ENCODE data around the gene ANKRD13D. TPM values are rescaled to one million over a fixed set of nuclear protein-coding genes. Genes with fewer than 3 reads are reported as not detected.

ANKRD13D gene
- polyA plus RNA-seq, 1 of the 3 experiments (the other 2 are of a cell fraction), result 50.2 TPM

DNA sequence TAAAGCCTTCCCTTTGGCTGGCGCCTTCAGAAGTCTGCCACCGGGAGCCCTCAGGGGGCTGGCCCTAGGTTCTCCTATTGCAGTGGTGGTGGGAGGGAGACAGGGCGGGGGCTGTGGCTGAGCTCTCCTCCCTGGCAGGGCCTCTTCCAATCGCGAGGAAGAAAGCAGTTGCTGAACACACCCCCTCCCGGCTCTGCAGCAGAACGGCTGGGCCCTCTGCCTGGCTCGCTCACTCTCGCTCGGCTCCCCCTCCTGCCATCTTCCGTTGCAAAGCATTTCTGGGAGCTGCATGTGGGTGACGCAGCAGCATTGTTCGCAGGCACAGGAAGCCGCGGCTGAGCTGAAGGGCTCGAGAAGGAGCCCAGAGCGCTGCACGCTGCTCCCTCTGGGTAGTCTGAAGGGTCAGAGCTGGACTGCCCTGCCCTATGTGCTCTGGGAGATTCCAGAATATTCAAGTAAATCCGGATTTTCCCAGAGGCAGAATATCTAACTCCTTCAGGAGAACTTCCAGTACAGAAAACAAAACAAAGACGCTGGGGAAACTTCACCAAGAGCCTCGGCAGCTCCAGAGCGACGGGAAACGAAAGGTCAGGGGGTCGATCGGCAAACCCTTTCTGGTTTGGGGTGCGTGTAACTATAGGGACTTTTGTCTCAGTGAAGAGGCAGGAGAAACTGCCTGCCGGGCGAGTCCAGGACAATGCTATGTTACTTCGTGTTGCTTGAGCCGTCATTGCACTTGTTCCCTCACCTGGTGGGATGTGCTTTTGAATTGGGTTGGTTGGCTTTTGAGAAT is 49.1 kb upstream of the ANKRD13D start:
- Histone ChIP-seq H3K79me2 (ENCODE audit: insufficient read depth) (peaks cover 55% of the 10 kb centered on the region), H3K27ac (ENCODE audit: low read depth in 2 of 2, low read length in 1 of 2) (peak overlapping the region; percentile 89 to 96), H3K36me3 (replicated peaks in 1 of 2; ENCODE audit: control insufficient read depth in 1 of 2, insufficient read depth in 2 of 2, low read length in 1 of 2) (peaks cover 10 to 18% of the 10 kb centered on the region in 2 experiments), H3K9ac (peak overlapping the region; percentile 94), H3K27me3 (ENCODE audit: insufficient read depth) (no peaks in the 10 kb centered on the region), H3K4me2 (peak overlapping the region; percentile 99), H4K20me1 (ENCODE audit: insufficient read depth) (peaks cover 25% of the 10 kb centered on the region), H3K9me2 (no peaks in the 10 kb centered on the region), H3K4me1 (ENCODE audit: control insufficient read depth in 1 of 2, insufficient read depth in 2 of 2, low read depth in 1 of 2, low read length in 1 of 2) (peaks cover 7 to 24% of the 10 kb centered on the region in 2 experiments; a peak in 3 of 4 replicates), H3K9me3 (no peaks in the 10 kb centered on the region), H2AFZ (ENCODE audit: low read depth) (0 out of 2 replicates have a peak overlapping the region, but pooled peaks have one; percentile 25), H3K4me3 (ENCODE audit: low read depth in 2 of 2, low read length in 1 of 2) (peak overlapping the region; percentile 70 to 89), H3F3A (replicated peaks; ENCODE audit: insufficient read depth) (peaks cover 29% of the 10 kb centered on the region)
- peak; percentile 91 for DNase-seq
- ChIA-PET POLR2A (interaction anchor here (0.8 to 1.8 kb wide), 7 partner anchors 10 to 162 kb away, joined by 3 to 5 read pairs (median 4); partner anchors contain the start of gene PPP1CA), CTCF (interaction anchor here (0.8 to 2.5 kb wide), 8 partner anchors 12 to 159 kb away, joined by 3 to 18 read pairs (median 4); partner anchors contain the start of gene ANKRD13D)
- WGBS (ENCODE audit: low lambda C conversion rate), result 1% methylated on average over 30 of the region's 31 CpGs
- TF ChIP-seq CTCF (IDR thresholded peaks at IDR 0.05) (no peak), MEF2A (IDR thresholded peaks at IDR 0.05; ENCODE audit: borderline replicate concordance, low read depth) (no peak), PBX3 (IDR thresholded peaks at IDR 0.05) (0 out of 2 replicates have a peak, but pooled peaks have one; percentile 9), SIN3A (IDR thresholded peaks at IDR 0.05; ENCODE audit: borderline replicate concordance, low read depth, low read length) (peak; percentile 99), RAD21 (IDR thresholded peaks at IDR 0.05; ENCODE audit: low read length) (peak; percentile 4; the same call in 1 of the 2 replicates), TEAD4 (IDR thresholded peaks at IDR 0.05; ENCODE audit: borderline replicate concordance, insufficient read depth) (no peak), MAX (IDR thresholded peaks at IDR 0.05; ENCODE audit: low read depth) (peak; percentile 98), GATA2 (CRISPR knock-in tag; IDR thresholded peaks at IDR 0.05) (no peak), GABPA (IDR thresholded peaks at IDR 0.05; ENCODE audit: low read depth) (peak; percentile 49; the same call in 1 of the 2 replicates), NRF1 (IDR thresholded peaks at IDR 0.05; ENCODE audit: low read depth, low read length) (no peak), POLR2AphosphoS5 (IDR thresholded peaks at IDR 0.05; ENCODE audit: low read depth, low read length) (peak; percentile 99), FOSL2 (IDR thresholded peaks at IDR 0.05; ENCODE audit: borderline replicate concordance, low read depth) (peak; percentile 25; the same call in 1 of the 2 replicates), RXRA (IDR thresholded peaks at IDR 0.05; ENCODE audit: borderline replicate concordance, low read depth) (no peak), RFX5 (IDR thresholded peaks at IDR 0.05; ENCODE audit: low read length) (0 out of 2 replicates have a peak, but pooled peaks have one; percentile 55), EP300 (IDR thresholded peaks at IDR 0.05; ENCODE audit: borderline replicate concordance in 1 of 2, low read depth in 1 of 2, low read length in 1 of 2) (peak in 1 of 2 experiments; percentile 60; a peak in 3 of 4 replicates), SMC3 (IDR thresholded peaks at IDR 0.05; ENCODE audit: low read depth, low read length) (no peak; the same call in 1 of the 2 replicates), MXI1 (IDR thresholded peaks at IDR 0.05; ENCODE audit: low read depth, low read length) (peak; percentile 100), CHD2 (IDR thresholded peaks at IDR 0.05; ENCODE audit: low read length, partially characterized antibody) (peak; percentile 16), YY1 (IDR thresholded peaks at IDR 0.05; ENCODE audit: low read depth) (peak; percentile 55; the same call in 1 of the 2 replicates), IRF3 (IDR thresholded peaks at IDR 0.05; ENCODE audit: low read depth, low read length) (no peak), TCF12 (IDR thresholded peaks at IDR 0.05) (peak; percentile 25; the same call in 1 of the 2 replicates)
- TF ChIP-seq, protein P1, sequence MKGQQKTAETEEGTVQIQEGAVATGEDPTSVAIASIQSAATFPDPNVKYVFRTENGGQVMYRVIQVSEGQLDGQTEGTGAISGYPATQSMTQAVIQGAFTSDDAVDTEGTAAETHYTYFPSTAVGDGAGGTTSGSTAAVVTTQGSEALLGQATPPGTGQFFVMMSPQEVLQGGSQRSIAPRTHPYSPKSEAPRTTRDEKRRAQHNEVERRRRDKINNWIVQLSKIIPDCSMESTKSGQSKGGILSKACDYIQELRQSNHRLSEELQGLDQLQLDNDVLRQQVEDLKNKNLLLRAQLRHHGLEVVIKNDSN (IDR thresholded peaks at IDR 0.05; ENCODE audit: borderline replicate concordance, low read depth), result no peak
- TF ChIP-seq, protein P2, sequence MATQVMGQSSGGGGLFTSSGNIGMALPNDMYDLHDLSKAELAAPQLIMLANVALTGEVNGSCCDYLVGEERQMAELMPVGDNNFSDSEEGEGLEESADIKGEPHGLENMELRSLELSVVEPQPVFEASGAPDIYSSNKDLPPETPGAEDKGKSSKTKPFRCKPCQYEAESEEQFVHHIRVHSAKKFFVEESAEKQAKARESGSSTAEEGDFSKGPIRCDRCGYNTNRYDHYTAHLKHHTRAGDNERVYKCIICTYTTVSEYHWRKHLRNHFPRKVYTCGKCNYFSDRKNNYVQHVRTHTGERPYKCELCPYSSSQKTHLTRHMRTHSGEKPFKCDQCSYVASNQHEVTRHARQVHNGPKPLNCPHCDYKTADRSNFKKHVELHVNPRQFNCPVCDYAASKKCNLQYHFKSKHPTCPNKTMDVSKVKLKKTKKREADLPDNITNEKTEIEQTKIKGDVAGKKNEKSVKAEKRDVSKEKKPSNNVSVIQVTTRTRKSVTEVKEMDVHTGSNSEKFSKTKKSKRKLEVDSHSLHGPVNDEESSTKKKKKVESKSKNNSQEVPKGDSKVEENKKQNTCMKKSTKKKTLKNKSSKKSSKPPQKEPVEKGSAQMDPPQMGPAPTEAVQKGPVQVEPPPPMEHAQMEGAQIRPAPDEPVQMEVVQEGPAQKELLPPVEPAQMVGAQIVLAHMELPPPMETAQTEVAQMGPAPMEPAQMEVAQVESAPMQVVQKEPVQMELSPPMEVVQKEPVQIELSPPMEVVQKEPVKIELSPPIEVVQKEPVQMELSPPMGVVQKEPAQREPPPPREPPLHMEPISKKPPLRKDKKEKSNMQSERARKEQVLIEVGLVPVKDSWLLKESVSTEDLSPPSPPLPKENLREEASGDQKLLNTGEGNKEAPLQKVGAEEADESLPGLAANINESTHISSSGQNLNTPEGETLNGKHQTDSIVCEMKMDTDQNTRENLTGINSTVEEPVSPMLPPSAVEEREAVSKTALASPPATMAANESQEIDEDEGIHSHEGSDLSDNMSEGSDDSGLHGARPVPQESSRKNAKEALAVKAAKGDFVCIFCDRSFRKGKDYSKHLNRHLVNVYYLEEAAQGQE (IDR thresholded peaks at IDR 0.05; ENCODE audit: low read depth, low read length), result peak; percentile 81

Measured in SK-N-SH (cell line).